ENCODE data around the gene ZBTB25.

Gene ZBTB25

DNA sequence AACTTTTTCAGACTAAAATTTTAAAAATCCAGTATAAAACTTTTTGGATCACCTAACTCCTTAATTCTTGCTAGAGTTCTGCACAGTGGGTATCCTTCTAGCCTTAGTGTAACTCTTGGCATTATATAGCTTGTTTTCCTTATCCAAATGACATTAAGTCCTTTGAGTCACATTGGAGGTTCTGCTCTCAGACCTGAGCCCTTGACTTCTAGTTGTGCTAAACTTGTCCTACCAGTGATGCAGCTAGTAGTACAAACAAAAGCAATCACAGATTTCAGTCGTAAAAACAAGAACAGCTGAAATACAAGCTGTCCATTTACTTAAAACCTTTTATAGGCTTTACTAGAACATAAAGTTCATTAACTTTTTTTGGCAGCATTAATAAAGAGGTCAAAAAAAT, 11.4 kb upstream of the ZBTB25 start:
- no peak for DNase-seq (ENCODE audit: low spot score)

DNA sequence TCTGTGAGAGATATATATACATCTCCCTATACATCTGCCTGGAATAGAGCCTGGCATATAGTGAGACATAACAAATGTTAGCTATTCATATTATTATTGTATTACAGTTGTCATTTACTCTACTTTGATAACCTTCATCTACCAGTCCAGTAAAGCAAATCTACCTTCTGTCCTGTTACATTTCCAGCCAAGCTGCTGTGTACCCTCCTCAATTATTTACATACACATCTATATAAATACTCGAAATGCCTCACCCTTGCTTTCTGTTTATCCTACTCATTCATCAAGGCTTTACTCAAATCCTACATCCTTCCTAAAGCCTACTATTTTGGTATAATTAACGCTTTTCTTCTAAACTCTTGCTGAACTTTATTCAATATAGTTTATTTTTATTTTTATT, 9.6 kb upstream of the ZBTB25 start:
- no peak for DNase-seq (ENCODE audit: low spot score)

DNA sequence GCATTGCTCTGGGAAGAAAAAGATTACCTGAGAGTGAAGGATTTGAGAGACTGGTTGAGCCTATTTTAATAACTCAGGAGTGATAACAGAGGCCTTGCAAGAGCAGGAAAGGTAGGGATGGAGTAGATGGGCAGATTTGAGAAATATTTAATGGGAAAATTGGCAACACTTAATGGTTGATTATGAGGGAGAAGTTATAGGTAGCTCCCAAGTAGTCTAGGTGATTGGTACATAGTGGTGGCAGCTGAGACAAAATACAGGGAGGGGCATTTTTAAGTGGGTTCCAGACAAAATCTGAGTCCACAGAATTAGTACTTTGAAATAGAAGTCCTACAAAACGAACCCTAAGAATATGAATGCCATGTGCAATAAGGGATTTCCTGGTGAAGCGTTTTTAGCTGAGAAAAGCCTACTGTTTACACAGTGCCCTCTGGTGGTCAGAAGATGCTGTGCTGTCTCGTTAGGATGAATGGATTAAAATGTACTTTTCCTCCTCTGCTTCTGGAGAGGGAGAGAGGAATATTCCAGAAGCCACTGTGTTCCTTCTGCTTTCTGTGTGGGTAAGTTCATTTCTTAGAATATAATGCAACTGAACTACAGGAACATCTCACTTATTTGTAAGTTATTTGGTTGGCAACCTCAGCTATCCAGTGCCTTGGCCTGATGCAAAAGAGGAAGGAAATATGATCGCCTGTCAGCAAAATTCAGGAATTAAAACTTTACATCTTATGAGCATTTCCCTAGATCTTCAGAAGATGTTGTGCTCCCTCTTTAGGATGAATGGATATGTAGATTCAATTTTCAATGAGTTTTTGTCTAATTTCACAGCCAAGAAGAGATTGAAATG, 7.4 kb upstream of the ZBTB25 start:
- DNase-seq (ENCODE audit: low spot score): peak; percentile 81

DNA sequence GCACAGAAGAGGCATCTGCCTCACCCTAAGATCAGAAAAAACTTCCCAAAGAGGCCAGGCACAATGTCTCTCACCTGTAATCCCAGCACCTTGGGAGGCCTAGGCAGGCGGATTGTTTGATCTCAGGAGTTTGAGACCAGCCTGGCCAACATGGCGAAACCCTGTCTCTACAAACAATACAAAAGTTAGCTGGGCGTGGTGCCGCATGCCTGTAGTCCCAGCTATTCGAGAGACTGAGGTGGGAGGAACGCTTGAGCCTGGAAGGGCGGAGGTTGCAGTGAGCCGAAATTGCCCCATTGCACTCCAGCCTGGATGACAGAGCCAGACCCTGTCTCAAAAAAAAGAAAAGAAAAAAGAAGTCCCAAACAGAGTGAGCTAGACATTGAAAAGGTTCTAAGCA, 5.4 kb upstream of the ZBTB25 start:
- DNase-seq (ENCODE audit: low spot score): no peak

DNA sequence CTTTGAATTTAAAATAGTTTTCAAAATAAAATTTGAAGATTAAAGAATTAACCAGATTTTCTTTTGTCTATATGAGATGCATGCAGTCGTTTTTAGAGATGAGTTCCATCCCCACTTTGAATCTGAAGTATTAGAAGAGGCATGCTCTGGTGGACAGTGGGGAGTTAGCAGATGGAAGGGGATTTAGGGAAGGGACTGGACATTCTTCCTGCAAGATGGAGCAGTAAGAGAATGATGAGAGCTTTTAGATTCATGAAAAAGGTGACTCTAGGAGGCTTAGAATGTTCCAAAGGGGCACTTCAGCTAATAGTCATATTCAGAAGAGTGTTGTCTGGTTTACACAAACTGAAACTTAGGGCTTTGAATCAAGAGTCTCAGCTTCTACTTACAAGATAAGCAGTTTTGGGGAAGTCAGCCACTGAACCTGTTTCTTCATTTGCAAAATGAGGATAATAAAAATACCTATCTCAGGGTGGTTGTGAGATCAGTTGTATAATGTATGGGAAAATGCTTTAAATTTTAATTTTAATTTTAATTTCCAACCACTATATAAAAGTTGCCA, 4.7 kb upstream of the ZBTB25 start:
- no peak for DNase-seq (ENCODE audit: low spot score)

DNA sequence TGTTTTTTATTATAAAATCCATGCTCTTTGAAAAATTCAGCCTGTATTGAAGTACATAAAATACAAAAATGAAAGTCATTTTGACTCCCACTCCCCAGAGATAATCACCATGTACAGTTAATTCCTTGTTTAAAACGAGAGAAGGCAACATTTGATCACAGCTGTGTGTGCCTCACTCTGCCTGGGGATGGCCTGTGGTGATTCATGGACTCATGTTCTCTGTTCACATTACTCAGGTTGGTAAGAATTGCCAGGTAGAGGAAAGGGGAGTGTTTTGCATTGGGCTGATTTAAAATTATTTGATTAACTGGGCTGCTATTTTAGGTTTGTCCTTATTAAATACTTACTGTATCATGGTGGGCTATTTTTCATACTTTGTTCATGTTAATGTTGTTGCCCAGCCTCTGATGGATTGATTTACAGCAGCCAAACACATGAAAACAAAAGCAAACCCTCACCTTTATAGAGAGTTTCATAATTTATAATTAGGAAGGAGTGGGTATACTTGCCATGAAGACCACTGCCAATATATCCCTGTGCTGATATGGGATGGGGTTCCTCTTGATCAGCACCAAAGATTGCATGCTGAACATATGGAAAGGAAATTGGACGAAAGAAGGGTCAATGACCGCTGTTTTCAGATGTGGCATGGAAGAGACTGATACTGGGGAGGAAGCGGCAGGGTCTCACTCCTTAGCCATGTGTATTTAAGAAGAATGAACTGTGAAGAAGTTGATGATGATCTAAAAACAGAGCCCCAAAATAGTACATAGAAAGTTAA, 3.9 kb upstream of the ZBTB25 start:
- DNase-seq (ENCODE audit: low spot score): peak; percentile 47

DNA sequence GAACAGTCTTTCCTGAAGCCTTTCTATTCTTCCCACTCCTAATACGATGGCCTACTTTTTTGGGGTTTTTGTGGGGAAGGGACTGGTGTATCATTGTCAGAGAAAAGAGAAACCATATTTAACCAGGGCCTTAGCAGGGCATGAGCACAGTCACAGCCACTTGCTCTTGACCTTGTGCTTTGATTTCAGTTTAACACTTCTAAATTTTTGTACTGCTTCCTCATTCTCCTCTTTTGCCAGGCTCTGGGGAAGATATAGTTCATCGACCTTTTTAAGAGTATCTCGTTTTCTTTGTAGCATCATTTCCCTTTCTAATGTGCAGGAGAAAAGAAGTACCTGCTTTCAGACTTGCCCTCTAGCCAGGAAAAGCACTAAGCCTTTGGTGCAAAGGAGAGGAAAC, 3.1 kb upstream of the ZBTB25 start:
- DNase-seq (ENCODE audit: low spot score): no peak

DNA sequence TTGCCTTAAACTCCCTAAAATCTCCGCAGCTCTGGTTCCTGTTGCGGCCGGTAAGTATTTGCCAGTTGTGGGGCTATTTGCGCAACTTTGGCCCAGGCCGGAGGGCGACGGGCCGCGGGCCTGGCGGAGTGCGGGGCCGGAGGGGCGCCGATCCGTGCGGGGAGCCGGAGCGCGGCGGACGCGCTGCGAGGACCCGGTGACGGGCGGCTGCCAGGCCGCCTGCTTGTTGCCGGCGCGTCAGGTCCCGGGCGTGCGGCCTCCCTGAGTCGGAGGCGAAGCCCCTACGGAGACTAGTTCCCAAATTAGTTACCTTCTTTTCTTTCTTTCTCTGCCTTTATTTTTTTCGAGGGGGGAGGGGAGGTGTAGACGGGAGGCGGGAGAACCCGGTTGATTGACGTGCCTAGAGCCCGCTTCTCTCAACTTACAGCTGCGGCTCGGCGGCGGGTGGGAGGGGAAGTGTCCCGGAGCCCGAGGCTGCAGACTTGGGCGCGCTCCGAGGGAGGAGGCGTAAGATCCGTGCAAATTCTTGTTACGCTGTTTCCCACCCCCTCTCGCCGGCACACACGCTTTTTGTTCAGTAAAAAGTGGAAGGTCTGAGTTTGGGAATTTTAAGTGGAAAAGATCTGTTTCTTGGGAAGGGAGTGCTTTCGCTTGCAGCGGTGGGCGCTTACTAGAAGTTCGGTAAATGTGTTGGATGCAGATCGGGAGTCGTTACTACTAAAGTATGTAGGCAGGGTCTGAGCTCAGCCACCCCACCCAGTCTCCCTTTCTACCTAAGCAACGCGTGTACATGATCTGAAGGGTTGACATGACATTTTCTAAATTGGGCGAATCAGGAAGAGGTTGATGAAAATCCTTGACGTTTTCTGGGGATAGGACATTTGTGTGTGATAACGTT, 1.5 kb upstream of the ZBTB25 start:
- peak; percentile 89 for DNase-seq (ENCODE audit: low spot score)

DNA sequence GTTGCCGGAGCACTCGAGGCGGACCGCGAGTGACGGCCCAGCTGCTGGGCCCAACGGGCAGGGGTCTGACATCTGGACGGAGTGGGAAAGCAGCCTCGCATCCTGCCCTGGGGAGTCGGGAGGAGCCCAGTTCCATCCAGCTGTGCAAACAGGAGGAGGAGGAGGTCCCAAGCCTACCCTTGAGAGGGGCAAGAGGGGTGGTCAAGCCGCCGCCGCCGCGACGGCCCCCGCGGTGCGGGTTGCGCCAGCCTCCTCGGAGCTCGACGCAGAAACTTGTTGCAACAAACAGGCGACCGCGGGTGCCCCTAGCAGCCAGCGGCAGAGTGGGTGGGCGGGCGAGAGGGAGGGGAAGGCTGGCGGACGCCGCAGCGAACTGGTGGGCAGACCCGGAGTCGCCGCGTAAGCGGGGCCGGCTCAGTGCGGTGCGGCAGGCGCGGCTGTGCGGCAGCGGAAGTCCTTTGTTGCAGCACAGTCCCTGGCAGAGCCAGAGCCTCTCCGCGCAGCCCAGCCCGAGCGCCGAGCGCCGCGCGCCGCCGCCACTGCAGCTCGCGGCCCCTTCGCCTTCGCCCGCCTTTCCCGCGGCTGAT, 765 bp upstream of the ZBTB25 start, which contains the start of gene ZBTB1:
Gene ZBTB1, plus strand, starts transcription at position 461 of the 587 bp plus-strand sequence. CDS start 16,735 bp downstream, outside the sequence.
- peak; percentile 85 for DNase-seq (ENCODE audit: low spot score)

DNA sequence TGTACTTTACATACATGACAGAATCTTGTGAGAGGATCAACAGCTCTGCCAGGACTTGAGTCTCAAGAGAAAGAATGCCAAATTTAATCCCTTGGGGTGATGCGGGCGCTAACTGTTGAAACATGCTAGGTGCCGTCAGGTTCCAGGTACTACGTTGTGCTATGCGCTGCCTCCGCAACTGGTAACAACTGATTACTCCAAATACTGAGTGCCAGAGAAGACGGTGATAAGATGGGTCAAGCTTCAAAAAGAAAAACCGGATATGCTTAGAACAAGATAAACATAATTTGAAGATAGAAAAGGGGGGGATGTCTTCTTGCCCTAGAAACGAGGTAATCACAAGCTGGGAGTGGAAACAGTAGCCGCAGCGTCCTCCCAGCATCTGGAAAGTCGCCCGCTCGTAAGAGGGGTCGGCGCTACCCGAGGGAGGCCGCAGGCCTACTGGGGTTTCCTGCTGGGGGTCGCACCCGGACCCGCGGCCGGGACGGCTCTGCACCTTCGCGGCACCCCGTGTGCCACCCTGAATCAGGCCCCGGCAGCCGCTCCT, 678 bp downstream of the ZBTB25 start:
- DNase-seq (ENCODE audit: low spot score): peak; percentile 37

DNA sequence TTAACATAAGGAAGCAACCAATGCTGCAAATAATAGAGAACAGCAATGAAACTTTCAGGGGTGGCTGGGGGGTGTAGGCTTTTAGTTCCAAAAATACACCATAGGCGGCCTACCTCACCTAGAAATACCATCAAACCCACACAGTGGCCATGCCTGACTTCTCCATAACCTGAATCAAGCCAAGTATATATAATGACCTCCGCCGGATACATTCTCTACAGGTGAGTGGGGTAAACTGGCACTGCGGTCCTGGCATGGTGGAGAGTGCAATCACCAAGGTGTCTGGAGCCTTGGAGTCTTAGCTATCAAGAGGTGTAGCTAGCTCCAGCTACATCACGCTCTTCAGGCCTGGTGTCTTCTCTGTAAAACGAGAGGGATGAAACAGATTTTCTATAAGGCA, 1.2 kb downstream of the ZBTB25 start:
- DNase-seq (ENCODE audit: low spot score): no peak

DNA sequence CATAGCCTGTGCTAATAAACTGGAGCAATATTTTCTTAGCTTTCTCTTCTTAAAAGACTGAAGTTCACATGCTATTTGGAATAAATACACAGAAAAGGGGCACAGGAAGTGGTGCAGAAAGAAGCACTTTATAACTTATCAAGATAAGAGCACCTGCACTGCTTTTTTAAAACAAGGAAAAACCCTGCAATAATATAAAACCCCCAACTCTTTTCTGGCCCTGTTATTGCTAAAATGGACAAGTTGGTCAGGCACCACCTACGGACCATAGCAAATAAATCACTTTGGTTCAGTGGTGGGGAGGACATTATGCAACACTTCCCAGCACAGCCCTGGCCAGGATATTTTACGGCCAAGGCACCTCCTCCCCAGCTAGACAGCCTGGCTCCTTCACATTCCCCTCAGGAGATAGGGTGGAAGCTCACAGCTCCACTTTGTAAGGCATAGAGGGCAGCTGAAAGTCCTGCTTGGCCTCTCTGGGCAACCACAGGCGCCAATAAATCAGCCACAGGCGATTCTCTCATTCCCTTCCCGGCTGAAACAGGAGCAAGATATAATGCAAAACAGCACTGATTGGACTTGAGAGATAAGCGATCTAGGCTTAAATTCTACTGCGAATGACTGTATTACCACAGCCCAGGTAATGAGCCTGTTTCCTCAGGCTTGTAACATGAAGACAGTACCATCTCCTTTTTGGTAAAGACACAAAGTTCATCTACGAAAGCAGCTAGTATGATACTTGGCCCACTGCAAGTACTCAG, 2.0 kb downstream of the ZBTB25 start:
- DNase-seq (ENCODE audit: low spot score): peak; percentile 61

DNA sequence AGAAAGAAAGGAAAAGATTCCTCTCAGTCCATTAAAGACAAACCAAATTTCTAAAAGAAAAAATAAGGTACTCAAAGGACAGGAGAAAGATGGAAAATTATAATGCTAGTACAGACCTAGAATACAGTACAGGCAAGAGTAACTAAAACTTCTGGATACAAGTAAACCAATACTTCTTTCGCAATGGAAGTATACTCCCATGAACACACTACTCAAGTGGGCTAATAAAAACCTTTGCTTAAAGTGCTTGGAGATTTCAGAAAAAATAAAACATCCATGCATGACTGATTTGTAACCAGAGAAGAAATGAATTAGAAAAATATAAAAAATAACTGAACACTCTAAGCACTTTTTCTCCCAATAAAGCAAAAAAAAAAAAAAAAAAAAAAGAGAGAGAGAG, 3.5 kb downstream of the ZBTB25 start:
- DNase-seq (ENCODE audit: low spot score): no peak

DNA sequence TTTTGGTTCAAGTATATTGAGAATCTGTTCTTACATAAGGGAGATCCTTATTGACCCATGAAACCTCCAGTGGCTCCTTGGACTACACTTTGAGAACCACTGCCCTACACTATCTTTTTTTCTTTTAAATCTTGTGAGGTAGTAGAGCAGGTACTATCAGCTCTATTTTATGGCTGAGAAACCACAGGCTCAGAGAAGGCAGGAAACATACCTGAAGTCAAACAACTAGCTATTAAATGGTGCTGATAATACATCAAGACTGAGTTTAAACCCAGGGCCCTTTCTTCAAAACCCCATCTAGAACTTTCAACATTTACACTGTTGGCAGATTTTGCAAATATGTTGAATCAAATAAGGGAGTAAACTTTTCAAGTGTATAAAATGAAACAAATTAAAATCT, 6.9 kb downstream of the ZBTB25 start:
- no peak for DNase-seq (ENCODE audit: low spot score)

DNA sequence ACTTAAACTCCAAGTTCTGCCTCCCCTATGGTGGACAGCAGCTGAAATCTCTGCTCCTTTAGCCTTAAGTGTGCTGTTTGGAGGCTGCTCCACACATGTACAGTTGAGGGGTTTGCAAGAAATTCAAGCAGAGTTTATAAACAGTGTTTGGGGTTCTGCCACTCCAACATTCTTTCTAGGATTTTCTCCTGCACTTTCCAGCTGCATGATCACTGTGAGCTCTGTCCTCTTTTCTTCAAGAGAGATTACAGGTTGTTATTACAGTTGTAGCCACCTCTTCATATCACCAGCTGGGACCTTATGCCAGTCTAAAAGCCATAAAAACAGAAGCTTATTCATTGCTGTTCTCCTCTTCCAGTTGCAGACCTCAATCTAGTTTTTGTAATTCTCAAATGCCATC, 8.4 kb downstream of the ZBTB25 start:
- no peak for DNase-seq (ENCODE audit: low spot score)

DNA sequence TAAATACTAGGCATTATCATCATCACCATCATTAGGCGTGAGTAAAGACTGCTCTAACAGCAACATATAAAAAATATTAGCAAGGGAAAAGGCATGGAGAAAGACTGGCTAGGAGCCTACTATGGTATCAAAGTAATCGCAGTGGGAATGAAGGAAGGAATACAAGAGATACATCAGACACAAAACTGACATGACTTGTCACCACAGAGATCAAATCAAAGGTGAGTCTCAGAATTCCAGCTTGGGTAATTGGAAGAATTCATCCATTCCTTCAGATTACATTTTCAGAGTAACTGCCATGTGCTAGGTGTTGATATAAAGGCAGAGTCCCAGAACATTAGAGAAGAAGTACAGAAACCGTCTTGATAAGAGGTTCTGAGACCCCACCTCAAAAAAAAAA, 10.2 kb downstream of the ZBTB25 start:
- DNase-seq (ENCODE audit: low spot score): no peak

DNA sequence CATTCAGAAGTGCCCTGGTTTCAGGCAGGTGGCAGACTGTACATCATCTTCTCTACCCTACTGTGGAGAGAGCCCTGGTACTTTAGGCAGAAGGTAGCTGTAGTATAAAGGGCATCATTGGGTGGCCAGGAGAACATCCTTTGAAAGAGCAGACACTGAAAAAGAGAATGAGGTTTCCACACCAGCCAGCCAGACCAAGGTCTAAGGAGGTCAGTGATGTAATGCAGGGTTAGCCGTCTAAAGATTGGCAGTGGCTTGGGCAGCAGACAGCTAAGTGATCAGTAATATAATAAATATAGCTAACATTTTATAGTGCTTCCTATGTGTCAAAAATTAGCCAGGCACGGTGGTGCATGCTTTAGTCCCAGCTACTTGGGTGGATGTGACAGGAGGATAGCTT, 12.0 kb downstream of the ZBTB25 start:
- no peak for DNase-seq (ENCODE audit: low spot score)

DNA sequence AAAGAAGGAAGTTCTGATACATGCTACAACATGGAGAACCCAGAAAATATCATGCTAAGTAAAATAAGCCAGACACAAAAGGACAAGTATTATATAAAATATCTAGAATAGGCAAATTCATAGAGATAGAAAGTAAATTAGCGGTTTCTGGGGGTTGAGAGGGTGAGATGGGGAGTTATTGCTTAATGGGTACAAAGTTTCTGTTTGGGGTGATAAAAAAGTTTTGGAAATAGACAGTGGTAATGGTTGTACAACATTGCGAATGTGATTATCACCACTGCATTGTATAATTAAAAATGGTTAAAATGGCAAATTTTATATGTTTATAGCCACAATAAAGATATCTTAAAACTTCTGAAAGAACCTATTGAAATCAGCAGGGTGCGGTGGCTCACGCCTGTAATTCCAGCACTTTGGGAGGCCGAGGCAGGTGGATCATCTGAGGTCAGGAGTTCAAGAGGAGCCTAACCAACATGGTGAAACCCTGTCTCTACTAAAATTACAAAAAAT, 15.0 kb downstream of the ZBTB25 start:
- DNase-seq (ENCODE audit: low spot score): no peak

DNA sequence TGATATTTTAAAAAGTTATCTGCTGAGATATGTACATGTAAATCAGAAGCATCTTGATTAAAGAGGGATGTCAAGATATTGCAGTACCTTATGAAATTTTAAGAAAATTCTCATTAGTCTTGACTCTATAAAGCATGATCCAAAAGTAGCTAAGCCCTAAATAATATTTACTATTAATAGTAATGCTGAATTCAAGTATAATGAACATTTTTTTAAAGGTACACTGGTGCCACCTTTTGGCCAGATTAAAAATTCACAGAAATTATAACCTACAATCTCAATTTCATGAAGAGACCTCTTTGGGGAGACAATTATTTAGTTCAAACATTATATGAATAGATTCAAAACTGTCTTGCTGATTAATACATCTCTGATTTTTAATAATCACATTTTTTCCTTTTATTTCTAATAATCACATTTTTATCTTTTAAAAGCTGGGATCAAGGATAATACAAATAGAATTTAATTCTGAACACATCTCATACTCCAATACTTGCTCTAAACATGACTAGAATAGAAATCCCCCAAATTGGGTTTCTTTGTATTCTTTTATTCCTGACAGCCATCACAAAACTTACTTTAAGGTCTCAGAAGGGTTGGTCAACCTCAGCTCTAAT, 24.9 kb downstream of the ZBTB25 start:
- peak; percentile 35 for DNase-seq (ENCODE audit: low spot score)

DNA sequence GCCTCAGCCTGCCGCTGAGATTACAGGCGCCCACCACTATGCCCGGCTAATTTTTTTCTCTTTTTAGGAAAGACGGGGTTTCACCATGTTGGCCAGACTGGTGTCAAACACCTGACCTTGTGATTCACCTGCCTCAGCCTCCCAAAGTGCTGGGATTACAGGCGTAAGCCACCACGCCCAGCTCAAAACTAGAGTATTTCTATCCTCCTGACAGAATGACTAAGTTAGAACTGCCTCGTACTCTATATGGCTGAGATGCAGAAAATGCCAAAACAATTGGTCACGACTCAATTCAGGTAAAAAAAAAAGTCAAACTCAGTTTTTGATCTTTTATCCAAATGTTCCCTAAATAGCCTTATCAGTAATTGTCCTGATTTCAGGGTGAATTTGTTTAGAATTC, 27.2 kb downstream of the ZBTB25 start:
- no peak for DNase-seq (ENCODE audit: low spot score)

All from RKO (cell line).